ENCODE results near the gene MGMT.
A peak's percentile ranks its signal among the peaks of the same experiment; 100 is the strongest.

MGMT gene

GRCh38 chr10:129659508-129660268, 192.6 kb downstream of the MGMT start:
- DNase-seq (ENCODE audit: low read depth), result no peak
- H3K4me3 ChIP-seq (ENCODE audit: low read length), result no peak overlapping the region
- no peak for TF ChIP-seq CTCF (IDR thresholded peaks at IDR 0.05; ENCODE audit: insufficient read depth, low read depth, low read length, missing control alignments)

- TF ChIP-seq CTCF (IDR thresholded peaks at IDR 0.05; ENCODE audit: insufficient read depth, low read depth, low read length, missing control alignments), result no peak
- no peak overlapping the region for H3K4me3 ChIP-seq (ENCODE audit: low read length)
Measured at GRCh38 chr10:129660569-129660968, 193.5 kb downstream of the MGMT start.

DNA sequence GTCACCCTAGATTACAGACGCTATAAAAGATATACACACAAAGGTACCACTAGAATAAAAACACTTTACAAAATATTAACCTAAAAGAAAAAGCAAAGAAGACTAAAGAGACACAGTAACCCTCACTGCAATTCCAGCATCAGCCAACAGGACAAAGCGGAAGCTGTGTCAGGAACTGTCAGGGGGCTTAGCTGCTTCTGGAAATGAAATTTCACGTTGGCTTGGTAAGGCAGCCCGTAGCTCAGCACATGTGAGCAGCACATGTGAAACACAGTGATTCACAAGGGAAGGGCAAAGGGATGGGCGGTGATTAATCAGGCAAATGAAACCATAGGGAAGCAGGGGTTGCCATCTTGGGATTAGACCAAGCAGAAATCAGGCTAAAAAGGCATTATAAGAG, 195.4 kb downstream of the MGMT start:
- peak; percentile 24 for DNase-seq (ENCODE audit: low read depth)
- TF ChIP-seq CTCF (IDR thresholded peaks at IDR 0.05; ENCODE audit: insufficient read depth, low read depth, low read length, missing control alignments), result peak; percentile 3
- H3K4me3 ChIP-seq (ENCODE audit: low read length), result no peak overlapping the region

More at GRCh38 chr10:129660569-129660968, 193.5 kb downstream of the MGMT start:
- no peak for DNase-seq (ENCODE audit: low read depth)

DNA sequence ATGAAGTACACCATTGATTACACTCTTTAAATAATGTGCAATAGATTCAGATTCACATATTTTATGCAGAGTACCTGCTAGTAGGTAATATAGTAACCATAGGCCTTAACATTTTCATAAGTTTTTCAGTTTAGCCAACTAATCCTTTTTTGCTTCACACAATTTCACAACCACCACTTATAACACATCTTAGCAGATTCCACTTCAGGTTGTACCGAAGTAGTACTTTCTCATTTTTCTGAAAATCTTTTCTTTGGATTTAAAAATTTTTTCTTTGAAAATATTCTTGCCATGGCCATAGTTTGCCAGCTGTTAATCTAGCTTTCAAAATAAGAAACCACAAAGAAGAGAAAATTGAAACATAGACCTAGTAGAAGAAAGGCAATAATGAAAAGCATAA, 203.1 kb downstream of the MGMT start:
- no peak for TF ChIP-seq CTCF (IDR thresholded peaks at IDR 0.05; ENCODE audit: insufficient read depth, low read depth, low read length, missing control alignments)
- DNase-seq (ENCODE audit: low read depth), result no peak
- no peak overlapping the region for H3K4me3 ChIP-seq (ENCODE audit: low read length)

GRCh38 chr10:129673292-129673691, 206.3 kb downstream of the MGMT start:
- no peak for TF ChIP-seq CTCF (IDR thresholded peaks at IDR 0.05; ENCODE audit: insufficient read depth, low read depth, low read length, missing control alignments)
- no peak for DNase-seq (ENCODE audit: low read depth)
- H3K4me3 ChIP-seq (ENCODE audit: low read length), result no peak overlapping the region

GRCh38 chr10:129675027-129675769, 208.2 kb downstream of the MGMT start:
- DNase-seq (ENCODE audit: low read depth), result no peak
- TF ChIP-seq CTCF (IDR thresholded peaks at IDR 0.05; ENCODE audit: insufficient read depth, low read depth, low read length, missing control alignments), result no peak
- H3K4me3 ChIP-seq (ENCODE audit: low read length), result no peak overlapping the region
